ENCODE results near the gene PTDSS2. TPM values are rescaled to one million over a fixed set of nuclear protein-coding genes. Genes with fewer than 3 reads are reported as not detected.

Gene PTDSS2
- total and polyA plus RNA-seq, 10 of the 15 experiments (the other 5 are each of a cell fraction or from before 2014, with no cell fraction given), result 0.39 to 21.1 (median 10.8) TPM

- TF ChIP-seq IRF3 (IDR thresholded peaks at IDR 0.05) (no peak), NR2C1 (IDR thresholded peaks at IDR 0.05) (no peak), SREBF1 (IDR thresholded peaks at IDR 0.05; ENCODE audit: low read length) (no peak), SPI1 (IDR thresholded peaks at IDR 0.05; ENCODE audit: borderline replicate concordance, insufficient read depth, low read depth, low read length) (0 out of 2 replicates have a peak, but pooled peaks have one; percentile 3), RCOR1 (conservative IDR thresholded peaks at IDR 0.05; ENCODE audit: low read depth, low read length) (no peak), SIX5 (IDR thresholded peaks at IDR 0.05; ENCODE audit: low read depth, low read length, severe bottlenecking) (no peak), SKIL (IDR thresholded peaks at IDR 0.05; ENCODE audit: low read depth, poor library complexity, severe bottlenecking) (no peak), CBX5 (IDR thresholded peaks at IDR 0.05; ENCODE audit: low read depth) (no peak), POLR2AphosphoS2 (IDR thresholded peaks at IDR 0.05; ENCODE audit: low read depth, low read length) (0 out of 2 replicates have a peak, but pooled peaks have one; percentile 64), NRF1 (conservative IDR thresholded peaks at IDR 0.05; ENCODE audit: low read depth, low read length) (no peak), MLLT1 (IDR thresholded peaks at IDR 0.05) (0 out of 2 replicates have a peak, but pooled peaks have one; percentile 51), STAT3 (IDR thresholded peaks at IDR 0.05; ENCODE audit: low read depth, low read length) (no peak), SMC3 (IDR thresholded peaks at IDR 0.05; ENCODE audit: borderline replicate concordance, low read length) (peak; percentile 60), BCL3 (IDR thresholded peaks at IDR 0.05; ENCODE audit: borderline replicate concordance, insufficient read depth, low read depth, low read length, poor library complexity, severe bottlenecking) (no peak), BCL11A (IDR thresholded peaks at IDR 0.05; ENCODE audit: low read depth, low read length) (no peak), TCF3 (IDR thresholded peaks at IDR 0.05; ENCODE audit: borderline replicate concordance, insufficient read depth, low read depth, low read length) (0 out of 2 replicates have a peak, but pooled peaks have one; percentile 19), CHD2 (IDR thresholded peaks at IDR 0.05; ENCODE audit: borderline replicate concordance, low read depth, low read length) (no peak), RELA (IDR thresholded peaks at IDR 0.05; ENCODE audit: borderline replicate concordance, partially characterized antibody) (peak; percentile 68), POU2F2 (IDR thresholded peaks at IDR 0.05; ENCODE audit: borderline replicate concordance, low read depth, low read length) (peak; percentile 49; the same call in 1 of the 3 replicates), MYB (IDR thresholded peaks at IDR 0.05; ENCODE audit: borderline replicate concordance, low read depth, low read length) (no peak), RELB (IDR thresholded peaks at IDR 0.05; ENCODE audit: low read depth) (peak; percentile 45; the same call in 1 of the 2 replicates)
These were observed 2.0 kb upstream of the PTDSS2 start (continued) for GRCh38 chr11:447923-448731.

Measured in GM12878 (cell line).